H9 (cell line): ENCODE data around the gene MOB1B. TPM values are rescaled to one million over a fixed set of nuclear protein-coding genes. Genes with fewer than 3 reads are reported as not detected.

Experiments
- DNase-seq: peaks from one replicate; pipeline ENCODE4 v3.0.0-alpha.2; 2017
- H2AFZ ChIP-seq: one replicate; pipeline ENCODE4 v1.6.1; 2013; ENCODE audit warnings: mild to moderate bottlenecking, low read length, control low read depth, moderate library complexity
- H2AK5ac ChIP-seq: 2 replicates; pipeline ENCODE4 v1.6.1; 2013; ENCODE audit warnings: low read length, control low read depth, mixed read lengths; ENCODE audit not compliant: insufficient read length
- H2BK120ac ChIP-seq: one replicate; pipeline ENCODE4 v1.6.1; 2013; ENCODE audit warnings: low read depth, mild to moderate bottlenecking, low read length, control low read depth, inconsistent platforms; ENCODE audit not compliant: poor library complexity, severe bottlenecking
- H2BK12ac ChIP-seq: 2 replicates; pipeline ENCODE4 v1.6.1; 2013; ENCODE audit warnings: low read length, control low read depth, mixed read lengths, low read depth; ENCODE audit not compliant: insufficient read length
- H2BK15ac ChIP-seq: 2 replicates; pipeline ENCODE4 v1.6.1; 2013; ENCODE audit warnings: low read depth, low read length, control low read depth
- H2BK20ac ChIP-seq: one replicate; pipeline ENCODE4 v1.6.1; 2013; ENCODE audit warnings: low read depth, mild to moderate bottlenecking, low read length, control low read depth, inconsistent platforms; ENCODE audit not compliant: poor library complexity, severe bottlenecking
- H2BK5ac ChIP-seq: 2 replicates; pipeline ENCODE4 v1.6.1; 2013; ENCODE audit warnings: low read length, control low read depth, mixed read lengths; ENCODE audit not compliant: insufficient read length
- H3K14ac ChIP-seq: 2 replicates; pipeline ENCODE4 v1.6.1; 2013; ENCODE audit warnings: low read length, control low read depth; ENCODE audit not compliant: insufficient read depth
- H3K18ac ChIP-seq: 2 replicates; pipeline ENCODE4 v1.6.1; 2013; ENCODE audit warnings: low read depth, mild to moderate bottlenecking, mixed read lengths, low read length, control low read depth; ENCODE audit not compliant: insufficient read length
- H3K23ac ChIP-seq: 2 replicates; pipeline ENCODE4 v1.6.1; 2013; ENCODE audit warnings: low read length, control low read depth, mixed read lengths, low read depth; ENCODE audit not compliant: insufficient read length
- H3K23me2 ChIP-seq: 2 replicates; pipeline ENCODE4 v1.6.1; 2013; ENCODE audit warnings: low read depth, mild to moderate bottlenecking, mixed read lengths, low read length, control low read depth; ENCODE audit not compliant: insufficient read length, poor library complexity, severe bottlenecking
- H3K27ac ChIP-seq: 2 replicates; pipeline ENCODE4 v1.5.1; 2013; ENCODE audit warnings: low read length, control low read depth, mixed read lengths, low read depth; ENCODE audit not compliant: insufficient read length
- H3K27me3 ChIP-seq: 2 replicates; pipeline ENCODE4 v1.6.1; 2013; ENCODE audit warnings: low read length, control low read depth, inconsistent platforms; ENCODE audit not compliant: insufficient read depth
- H3K4ac ChIP-seq: 2 replicates; pipeline ENCODE4 v1.6.1; 2013; ENCODE audit warnings: low read depth, mild to moderate bottlenecking, control low read depth, inconsistent platforms, low read length, moderate library complexity
- H3K4me1 ChIP-seq: 2 replicates; pipeline ENCODE4 v1.6.1; 2013; ENCODE audit warnings: low read length, control low read depth, inconsistent platforms; ENCODE audit not compliant: insufficient read depth
- H3K4me2 ChIP-seq: 2 replicates; pipeline ENCODE4 v1.6.1; 2013; ENCODE audit warnings: low read length, control low read depth, mixed read lengths; ENCODE audit not compliant: insufficient read length, insufficient read depth
- H3K56ac ChIP-seq: 2 replicates; pipeline ENCODE4 v1.6.1; 2013; ENCODE audit warnings: low read depth, mild to moderate bottlenecking, mixed read lengths, low read length, control low read depth; ENCODE audit not compliant: insufficient read length
- H3K79me1 ChIP-seq: 2 replicates; pipeline ENCODE4 v1.6.1; 2013; ENCODE audit warnings: low read depth, mild to moderate bottlenecking, moderate library complexity, low read length, control low read depth, inconsistent platforms; ENCODE audit not compliant: insufficient read depth, poor library complexity, severe bottlenecking
- H3K79me2 ChIP-seq: 2 replicates; pipeline ENCODE4 v1.6.1; 2013; ENCODE audit warnings: low read length, control low read depth, inconsistent platforms; ENCODE audit not compliant: insufficient read depth
- H3K9ac ChIP-seq: 2 replicates; pipeline ENCODE4 v1.6.1; 2013; ENCODE audit warnings: low read length, control low read depth, mixed read lengths; ENCODE audit not compliant: insufficient read length; ENCODE audit errors: extremely low read depth
- H3K9me3 ChIP-seq: one replicate; pipeline ENCODE4 v1.6.1; 2013; ENCODE audit warnings: low read depth, low read length, inconsistent platforms; ENCODE audit not compliant: control insufficient read depth
- H3T11ph ChIP-seq: one replicate; pipeline ENCODE4 v1.6.1; 2013; ENCODE audit warnings: mild to moderate bottlenecking, low read length, control low read depth, inconsistent platforms
- H4K20me1 ChIP-seq: one replicate; pipeline ENCODE4 v1.6.1; 2013; ENCODE audit not compliant: control insufficient read depth, insufficient read length, insufficient read depth
- H4K5ac ChIP-seq: 2 replicates; pipeline ENCODE4 v1.6.1; 2013; ENCODE audit warnings: low read depth, mild to moderate bottlenecking, mixed read lengths, low read length, control low read depth; ENCODE audit not compliant: insufficient read length
- H4K8ac ChIP-seq: replicated peaks from 2 replicates; pipeline ENCODE4 v1.6.1; 2013; ENCODE audit warnings: low read length, control low read depth, mixed read lengths, low read depth; ENCODE audit not compliant: insufficient read length
- H4K91ac ChIP-seq: 2 replicates; pipeline ENCODE4 v1.6.1; 2013; ENCODE audit warnings: low read depth, mild to moderate bottlenecking, moderate library complexity, mixed read lengths, low read length, control low read depth; ENCODE audit not compliant: insufficient read length
- H3K27ac Mint-ChIP-seq, 3 experiments: 2 replicates in 2 of 3; 3 replicates in 1 of 3; pipeline ENCODE4 v1.8.0; 2020 to 2021; ENCODE audit warnings: mixed read lengths in 3 of 3, mild to moderate bottlenecking in 1 of 3, moderate library complexity in 1 of 3
- H3K27me3 Mint-ChIP-seq: 2 replicates; pipeline ENCODE4 v1.8.0; 2021; ENCODE audit warnings: low read depth, mild to moderate bottlenecking, moderate library complexity, mixed read lengths
- H3K36me3 Mint-ChIP-seq, 3 experiments: 2 replicates in 2 of 3; 3 replicates in 1 of 3; pipeline ENCODE4 v1.8.0; 2020 to 2021; ENCODE audit warnings: low read depth in 3 of 3, mixed read lengths in 3 of 3; ENCODE audit not compliant: insufficient read depth in 1 of 3
- H3K4me1 Mint-ChIP-seq, 2 experiments: 2 replicates each; pipeline ENCODE4 v1.8.0; 2020; ENCODE audit warnings: mixed read lengths in 2 of 2
- H3K4me3 Mint-ChIP-seq, 2 experiments: 2 replicates in 1 of 2; 3 replicates in 1 of 2; pipeline ENCODE4 v1.8.0; 2020 to 2021; ENCODE audit warnings: mild to moderate bottlenecking in 2 of 2, mixed read lengths in 2 of 2, moderate library complexity in 1 of 2
- H3K9me3 Mint-ChIP-seq, 2 experiments: 2 replicates in 1 of 2; 3 replicates in 1 of 2; pipeline ENCODE4 v1.8.0; 2020; ENCODE audit warnings: mild to moderate bottlenecking in 2 of 2, mixed read lengths in 2 of 2, moderate library complexity in 1 of 2
- CTCF ChIP-seq: fragments of 200-600 bp; sonication (generic); conservative IDR thresholded peaks from 3 replicates; pipeline ENCODE4 v1.8.0; 2021; ENCODE audit warnings: antibody characterized with exemption, mild to moderate bottlenecking
- WGBS: extraction: QIAGEN DNeasy Blood & Tissue Kit; methylation state at CpG from one replicate; pipeline ENCODE4 v1.1.7; 2013; ENCODE audit warnings: missing lambda C conversion rate, low lambda C conversion rate, mixed read lengths; ENCODE audit not compliant: insufficient read length; ENCODE audit errors: extremely low coverage; 5-methylcytosine and 5-hydroxymethylcytosine counted together
- total RNA-seq: library from RNA; stranded (reverse); gene quantifications from 2 replicates; pipeline ENCODE4 v1.2.1, GENCODE V29; 2021

The MOB1B gene
- total RNA-seq, 1 experiment from 2014 or later = 30.3 TPM

- no peaks in the 10 kb centered on the region for H3K27me3 ChIP-seq
- no peak overlapping the region for H3K18ac ChIP-seq
- no CpG with 5 or more reads among the region's 2 CpGs for WGBS
- H3K4me2 ChIP-seq = no peak overlapping the region
- no peak overlapping the region for H3K27ac ChIP-seq
- Mint-ChIP-seq H3K27ac (peak overlapping the region in 1 of 3 experiments; percentile 86; a peak in 2 of 7 replicates), H3K27me3 (no peaks in the 10 kb centered on the region), H3K9me3 (peaks cover 6% of the 10 kb centered on the region in 2 experiments; a peak in 4 of 5 replicates), H3K36me3 (peaks cover 0 to 18% (median 4%) of the 10 kb centered on the region in 3 experiments; a peak in 4 of 7 replicates), H3K4me3 (no peak overlapping the region), H3K4me1 (peaks cover 37 to 38% of the 10 kb centered on the region in 2 experiments)
- no peak for TF ChIP-seq CTCF
- H3K23ac ChIP-seq = no peak overlapping the region
- peaks cover 10% of the 10 kb centered on the region; the same call in 1 of the 2 replicates for H3K4me1 ChIP-seq
- peaks cover 5% of the 10 kb centered on the region for H3K23me2 ChIP-seq
- H3K79me1 ChIP-seq = no peaks in the 10 kb centered on the region
- no peak overlapping the region for H2BK12ac ChIP-seq
- H2BK5ac ChIP-seq = no peak overlapping the region
- H4K20me1 ChIP-seq = no peaks in the 10 kb centered on the region
- no peak overlapping the region for H3K56ac ChIP-seq
- no peak overlapping the region for H2AK5ac ChIP-seq
- DNase-seq = no peak
- H3K9ac ChIP-seq = no peak overlapping the region
- H2BK20ac ChIP-seq = no peak overlapping the region
- no peak overlapping the region for H3T11ph ChIP-seq
- H4K91ac ChIP-seq = no peak overlapping the region
- H2AFZ ChIP-seq = no peak overlapping the region
- H2BK15ac ChIP-seq = no peak overlapping the region
- no peaks in the 10 kb centered on the region for H3K9me3 ChIP-seq
- no peak overlapping the region for H4K5ac ChIP-seq
- H4K8ac ChIP-seq = no peak overlapping the region
- no peak overlapping the region for H3K4ac ChIP-seq
- H2BK120ac ChIP-seq = no peak overlapping the region
- H3K79me2 ChIP-seq = peaks cover 9% of the 10 kb centered on the region
- H3K14ac ChIP-seq = no peak overlapping the region
Observed at GRCh38 chr4:70991596-70991995, 89.4 kb downstream of the MOB1B start.
